Sciatic nerve (tissue), 2 donors: Measurements from ENCODE around the gene CDH13. TPM values are rescaled to one million over a fixed set of nuclear protein-coding genes. Genes with fewer than 3 reads are reported as not detected.

Experiments
- ATAC-seq: fragments of 200-7000 bp; cut with Tn5 transposase; one replicate; pipeline ENCODE4 v1.9.1; 2020; ENCODE audit warnings: mild to moderate bottlenecking, moderate library complexity
- DNase-seq: peaks from one replicate; pipeline ENCODE4 v3.0.0-alpha.2; 2020; ENCODE audit warnings: low spot score
- intact Hi-C: fragments of 100-400 bp; cut with DNase I; formaldehyde crosslinking; loops from one replicate; pipeline ENCODE4 v1.14.2; 2022
- total RNA-seq: library from RNA; stranded (reverse); fragmentation: NEBNext Ultra II Directional; extraction: Animal tissue kit (Norgen Biotek cat#: 25700); gene quantifications from one replicate; pipeline ENCODE4 v1.2.1, GENCODE V29; 2021
- donor health status: DM: no; HTN: no; CAD: no.
- donor health status: DM: no; HTN: no; CAD: no.

The CDH13 gene
- total RNA-seq, 1 donor from 2014 or later, result 7.5 TPM

GRCh38 chr16:82716361-82716855, 89.6 kb downstream of the CDH13 start:
- no peak for ATAC-seq
- no peak for DNase-seq
- intact Hi-C loops, result no loop called here

- ATAC-seq, result no peak
- intact Hi-C loops, result no loop called here
- no peak for DNase-seq
Measured at GRCh38 chr16:82720414-82720813, 93.6 kb downstream of the CDH13 start.

GRCh38 chr16:82726306-82726705, 99.5 kb downstream of the CDH13 start:
- no peak for ATAC-seq
- intact Hi-C loops, result no loop called here
- DNase-seq, result no peak

- intact Hi-C loops, result no loop called here
- DNase-seq (no peak), ATAC-seq (no peak)
Measured at GRCh38 chr16:82728901-82729300, 102.1 kb downstream of the CDH13 start.

- DNase-seq (no peak), ATAC-seq (no peak)
- intact Hi-C loops, result no loop called here
Measured at GRCh38 chr16:82730901-82731300, 104.1 kb downstream of the CDH13 start.

- intact Hi-C loops, result no loop called here
- no peak for ATAC-seq
- DNase-seq, result no peak
Measured at GRCh38 chr16:82732461-82732860, 105.7 kb downstream of the CDH13 start.

GRCh38 chr16:82735186-82735585, 108.4 kb downstream of the CDH13 start:
- no peak for DNase-seq
- ATAC-seq, result no peak
- intact Hi-C loops, result no loop called here

GRCh38 chr16:82735673-82736091, 108.9 kb downstream of the CDH13 start:
- DNase-seq (no peak), ATAC-seq (no peak)
- intact Hi-C loops, result no loop called here

GRCh38 chr16:82736224-82736623, 109.5 kb downstream of the CDH13 start:
- intact Hi-C loops, result no loop called here
- ATAC-seq, result no peak
- DNase-seq, result no peak

- no peak for ATAC-seq
- intact Hi-C loops, result no loop called here
- no peak for DNase-seq
Measured at GRCh38 chr16:82738699-82739098, 111.9 kb downstream of the CDH13 start.

- DNase-seq (no peak), ATAC-seq (no peak)
- intact Hi-C loops, result no loop called here
Measured at GRCh38 chr16:82741073-82741615, 114.4 kb downstream of the CDH13 start.

GRCh38 chr16:82744958-82745357, 118.2 kb downstream of the CDH13 start:
- DNase-seq (no peak), ATAC-seq (no peak)
- intact Hi-C loops, result no loop called here

- no peak for ATAC-seq
- DNase-seq, result no peak
- intact Hi-C loops, result no loop called here
Measured at GRCh38 chr16:82748026-82748425, 121.3 kb downstream of the CDH13 start.

- no peak for ATAC-seq
- intact Hi-C loops, result no loop called here
Measured at GRCh38 chr16:82750068-82750467, 123.3 kb downstream of the CDH13 start.

GRCh38 chr16:82751020-82751419, 124.3 kb downstream of the CDH13 start:
- no peak for DNase-seq
- ATAC-seq, result no peak
- intact Hi-C loops, result no loop called here

More at GRCh38 chr16:82750068-82750467, 123.3 kb downstream of the CDH13 start:
- no peak for DNase-seq

GRCh38 chr16:82752172-82752571, 125.4 kb downstream of the CDH13 start:
- ATAC-seq (no peak), DNase-seq (no peak)
- intact Hi-C loops, result no loop called here

GRCh38 chr16:82753821-82754220, 127.1 kb downstream of the CDH13 start:
- ATAC-seq (no peak), DNase-seq (no peak)
- intact Hi-C loops, result no loop called here

- intact Hi-C loops, result no loop called here
- no peak for DNase-seq
- no peak for ATAC-seq
Measured at GRCh38 chr16:82754716-82755513, 128.1 kb downstream of the CDH13 start.

GRCh38 chr16:82755570-82756282, 129.0 kb downstream of the CDH13 start:
- ATAC-seq (no peak), DNase-seq (no peak)
- intact Hi-C loops, result no loop called here

- ATAC-seq, result no peak
- intact Hi-C loops, result no loop called here
- no peak for DNase-seq
Measured at GRCh38 chr16:82756283-82756599, 129.5 kb downstream of the CDH13 start.
